AG04449 (cell line): ENCODE results near the gene ECHDC1.
A peak's percentile ranks its signal among the peaks of the same experiment; 100 is the strongest.
"Not testable (repeated sequence)": the region's sequence is repeated elsewhere in the genome, so short reads cannot be mapped to it uniquely, and the experiment has no call there.

Source experiments
- CTCF ChIA-PET: fragments of 350-600 bp; formaldehyde crosslinking; extraction: SDS; loops from one replicate; lab custom pipeline; 2021; ENCODE audit warnings: antibody characterized with exemption; lab: Yijun Ruan, JAX
- POLR2A ChIA-PET: fragments of 400-600, 350-600 bp; formaldehyde crosslinking; extraction: SDS; loops from one replicate; lab custom pipeline; 2020; ENCODE audit warnings: antibody characterized with exemption, inconsistent platforms; lab: Yijun Ruan, JAX
- DNase-seq: peaks from one replicate; pipeline ENCODE4 v3.0.0-alpha.2; 2010; ENCODE audit warnings: low read depth, low spot score
- H3K4me3 ChIP-seq: 2 replicates; pipeline ENCODE4 v1.5.1; 2011; ENCODE audit warnings: low read depth, mild to moderate bottlenecking, control low read depth, low read length
- TF ChIP-seq, protein P1 (sequence below): IDR thresholded peaks from one replicate; pipeline ENCODE4 v1.5.1; 2011; ENCODE audit warnings: mild to moderate bottlenecking, moderate library complexity, low read length, control low read depth, inconsistent platforms; ENCODE audit not compliant: insufficient read depth; ENCODE audit errors: missing control alignments

ECHDC1 gene, protein sequence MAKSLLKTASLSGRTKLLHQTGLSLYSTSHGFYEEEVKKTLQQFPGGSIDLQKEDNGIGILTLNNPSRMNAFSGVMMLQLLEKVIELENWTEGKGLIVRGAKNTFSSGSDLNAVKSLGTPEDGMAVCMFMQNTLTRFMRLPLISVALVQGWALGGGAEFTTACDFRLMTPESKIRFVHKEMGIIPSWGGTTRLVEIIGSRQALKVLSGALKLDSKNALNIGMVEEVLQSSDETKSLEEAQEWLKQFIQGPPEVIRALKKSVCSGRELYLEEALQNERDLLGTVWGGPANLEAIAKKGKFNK

DNA sequence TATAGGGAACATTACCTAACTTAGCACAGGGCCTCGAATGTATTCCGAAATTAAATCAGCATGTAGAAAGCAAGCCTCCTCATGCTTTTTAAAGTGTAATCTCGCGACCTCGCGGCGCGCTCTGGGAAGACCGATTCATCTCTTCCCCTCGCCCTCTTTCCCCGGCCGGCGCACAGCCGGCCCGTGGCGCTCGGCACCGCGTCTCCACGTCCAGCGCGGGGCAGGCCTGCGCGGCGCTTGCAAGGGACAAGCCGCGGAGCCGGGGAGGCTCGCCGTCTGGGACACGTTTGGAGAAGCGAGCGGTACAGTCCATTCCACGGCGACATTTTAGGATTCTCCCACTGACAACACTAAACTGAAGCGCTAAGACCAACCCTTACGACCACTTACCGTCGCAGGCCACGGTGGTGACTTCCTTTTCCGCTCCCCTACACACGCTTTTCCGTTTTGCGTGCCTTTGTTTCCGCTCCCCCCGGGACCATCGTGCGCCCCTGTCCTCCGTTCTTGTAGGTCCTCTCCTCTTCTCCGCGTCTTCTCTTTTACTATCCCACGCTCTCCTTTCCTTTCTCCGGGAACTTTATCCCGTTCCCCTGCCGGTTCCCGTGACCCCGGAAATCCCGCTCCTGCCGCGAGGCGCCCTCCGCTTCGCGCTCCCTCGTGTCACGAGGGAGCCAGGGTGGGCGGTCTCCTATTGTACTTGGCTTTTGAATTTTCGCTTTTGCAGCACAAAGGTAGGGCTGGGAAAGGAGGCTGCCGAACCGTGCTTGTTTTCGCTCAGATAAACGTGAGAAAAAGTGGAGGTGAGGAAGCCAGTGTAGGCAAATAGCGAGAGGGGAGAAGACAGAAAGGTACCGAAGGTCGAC is at the start of gene ECHDC1:
Gene ECHDC1 (minus strand): TSS at position 664 of the 863 bp plus-strand sequence. CDS start 12,581 bp downstream, outside the sequence.
- DNase-seq, result no peak
- CTCF ChIA-PET, result interaction anchor here (0.9 to 1.5 kb wide), 5 partner anchors 13 to 172 kb away, joined by 3 to 5 read pairs (median 3); no protein-coding TSS in a partner anchor
- POLR2A ChIA-PET, result interaction anchor here (0.5 to 1.1 kb wide), 4 partner anchors 11 to 77 kb away, joined by 3 to 4 read pairs (median 4); partner anchors contain the start of gene RNF146
- TF ChIP-seq, protein P1, sequence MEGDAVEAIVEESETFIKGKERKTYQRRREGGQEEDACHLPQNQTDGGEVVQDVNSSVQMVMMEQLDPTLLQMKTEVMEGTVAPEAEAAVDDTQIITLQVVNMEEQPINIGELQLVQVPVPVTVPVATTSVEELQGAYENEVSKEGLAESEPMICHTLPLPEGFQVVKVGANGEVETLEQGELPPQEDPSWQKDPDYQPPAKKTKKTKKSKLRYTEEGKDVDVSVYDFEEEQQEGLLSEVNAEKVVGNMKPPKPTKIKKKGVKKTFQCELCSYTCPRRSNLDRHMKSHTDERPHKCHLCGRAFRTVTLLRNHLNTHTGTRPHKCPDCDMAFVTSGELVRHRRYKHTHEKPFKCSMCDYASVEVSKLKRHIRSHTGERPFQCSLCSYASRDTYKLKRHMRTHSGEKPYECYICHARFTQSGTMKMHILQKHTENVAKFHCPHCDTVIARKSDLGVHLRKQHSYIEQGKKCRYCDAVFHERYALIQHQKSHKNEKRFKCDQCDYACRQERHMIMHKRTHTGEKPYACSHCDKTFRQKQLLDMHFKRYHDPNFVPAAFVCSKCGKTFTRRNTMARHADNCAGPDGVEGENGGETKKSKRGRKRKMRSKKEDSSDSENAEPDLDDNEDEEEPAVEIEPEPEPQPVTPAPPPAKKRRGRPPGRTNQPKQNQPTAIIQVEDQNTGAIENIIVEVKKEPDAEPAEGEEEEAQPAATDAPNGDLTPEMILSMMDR, result no peak
- peak within 1 kb of the TSS; percentile 84 for H3K4me3 ChIP-seq

DNA sequence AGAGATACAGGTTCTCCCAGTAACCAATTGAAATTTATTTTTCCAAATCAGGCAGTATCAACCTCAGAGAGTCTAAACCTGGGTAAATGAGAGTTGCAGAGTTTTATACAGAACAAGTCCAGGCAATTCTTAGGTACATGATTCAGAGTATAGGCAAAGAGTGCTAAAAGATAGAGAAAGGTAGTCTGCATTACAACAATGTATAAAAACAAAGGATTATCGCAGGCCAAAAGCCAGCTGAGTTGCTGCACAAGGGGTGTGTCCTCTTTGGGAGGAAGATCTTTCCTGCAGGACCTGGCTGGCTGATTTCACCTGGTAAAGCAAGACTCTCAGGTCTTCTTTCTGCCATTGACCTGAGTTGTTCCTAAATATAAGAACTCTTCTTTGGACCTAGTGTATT is 48.9 kb upstream of the ECHDC1 start:
- TF ChIP-seq, protein P1, result no peak
- ChIA-PET CTCF (no interaction called here), POLR2A (no interaction called here)
- no peak overlapping the region for H3K4me3 ChIP-seq
- no peak for DNase-seq

DNA sequence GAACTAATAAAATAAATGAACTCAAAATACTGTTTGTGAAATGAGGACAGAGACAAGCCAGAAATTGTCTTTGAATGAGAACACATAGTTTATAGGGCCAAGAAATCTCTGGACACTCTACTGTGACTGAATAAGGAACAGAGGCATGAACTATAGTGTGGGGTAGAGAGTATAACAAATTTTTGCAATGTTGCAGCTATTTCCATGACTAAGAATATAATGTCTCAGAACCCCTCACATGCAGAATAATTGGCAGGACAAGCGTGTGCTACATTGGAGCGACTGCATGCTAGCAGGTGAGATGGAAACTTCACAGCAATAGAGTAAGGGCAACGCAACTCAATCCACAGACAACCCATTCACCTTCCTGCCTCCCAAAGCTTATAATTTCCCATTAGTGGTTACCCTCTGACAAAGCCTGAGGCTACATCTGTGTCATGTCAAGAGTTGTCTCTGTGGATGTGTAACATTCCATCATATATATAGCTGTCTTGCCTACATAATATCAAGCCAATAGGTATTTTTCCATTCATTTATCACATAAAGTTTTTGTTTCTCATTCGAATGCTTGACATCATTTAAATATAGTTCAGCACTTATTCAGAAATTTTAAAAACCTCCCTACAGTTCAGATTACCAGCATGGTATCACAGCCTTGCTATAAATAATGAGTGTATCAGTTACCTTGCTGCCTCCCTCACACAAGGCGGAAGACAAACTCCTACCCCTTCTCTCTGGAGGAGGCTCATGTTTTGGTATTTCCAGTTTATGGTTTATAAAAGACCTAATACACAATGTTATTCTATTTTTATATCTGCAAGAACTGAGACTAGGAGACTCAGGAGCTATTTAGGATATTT is 47.9 kb upstream of the ECHDC1 start:
- TF ChIP-seq, protein P1, result no peak
- no peak overlapping the region for H3K4me3 ChIP-seq
- ChIA-PET POLR2A (no interaction called here), CTCF (no interaction called here)
- no peak for DNase-seq

DNA sequence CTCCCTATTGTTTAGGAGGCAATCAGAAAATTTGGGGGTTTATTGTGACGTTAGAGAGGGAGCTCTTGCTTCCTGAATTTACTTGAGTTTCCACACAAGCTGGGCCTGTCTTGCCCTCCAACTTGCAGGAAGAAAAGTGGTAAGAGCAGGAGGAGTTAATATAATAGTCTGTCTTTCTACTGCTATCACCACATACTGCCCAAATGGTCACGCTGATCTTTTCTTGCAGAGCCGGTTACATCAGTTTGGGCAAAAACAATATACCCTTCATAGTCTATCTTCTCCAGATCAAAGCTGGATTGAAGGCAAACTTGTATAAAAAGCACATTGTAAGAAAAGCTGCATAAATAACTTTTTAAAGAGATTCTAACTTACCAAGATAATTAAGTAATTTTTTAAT is 46.3 kb upstream of the ECHDC1 start:
- ChIA-PET POLR2A (no interaction called here), CTCF (interaction anchor here (1.1 to 1.2 kb wide), 2 partner anchors 30 to 150 kb away, joined by 3 read pairs; no protein-coding TSS in a partner anchor)
- TF ChIP-seq, protein P1, result no peak
- no peak overlapping the region for H3K4me3 ChIP-seq
- DNase-seq, result no peak

DNA sequence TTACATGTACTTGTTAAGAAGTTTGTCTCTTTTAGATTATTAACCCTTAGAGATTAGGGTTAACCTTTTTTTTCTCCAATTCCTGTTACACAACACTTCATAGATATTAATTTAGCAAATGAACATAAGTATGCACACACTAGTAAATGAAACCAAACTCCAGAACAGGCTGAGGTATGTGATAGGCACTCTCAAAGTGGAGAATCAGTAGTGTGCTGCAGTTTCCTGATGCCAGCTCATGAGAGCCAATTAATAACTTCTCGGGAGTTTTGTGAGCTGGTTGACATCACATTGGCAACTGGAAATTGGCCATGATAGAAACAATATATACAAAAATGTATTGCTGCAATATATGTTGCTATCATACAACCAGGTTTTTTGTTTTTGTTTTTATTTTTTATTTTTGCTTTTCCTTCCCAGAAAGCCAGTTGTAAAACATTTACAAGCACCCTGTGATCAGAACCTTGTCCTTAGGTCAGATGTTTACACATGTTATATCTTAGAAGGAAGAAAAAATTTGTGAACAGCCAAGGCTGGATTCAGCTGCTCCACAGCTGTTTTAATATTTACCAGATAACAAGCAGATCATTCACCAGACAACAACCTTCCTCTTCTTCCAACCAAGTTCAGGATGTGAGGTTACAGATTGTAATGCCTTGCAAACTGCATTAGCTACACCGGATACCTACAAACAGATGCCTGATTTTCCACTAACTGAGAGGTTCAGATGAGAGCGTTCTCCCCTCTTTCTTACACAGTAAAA is 42.4 kb upstream of the ECHDC1 start:
- H3K4me3 ChIP-seq, result no peak overlapping the region
- TF ChIP-seq, protein P1, result no peak
- CTCF ChIA-PET, result interaction anchor here (1.3 kb wide), 1 partner anchor 153 kb away, joined by 3 read pairs; no protein-coding TSS in a partner anchor
- POLR2A ChIA-PET, result no interaction called here
- DNase-seq, result no peak

DNA sequence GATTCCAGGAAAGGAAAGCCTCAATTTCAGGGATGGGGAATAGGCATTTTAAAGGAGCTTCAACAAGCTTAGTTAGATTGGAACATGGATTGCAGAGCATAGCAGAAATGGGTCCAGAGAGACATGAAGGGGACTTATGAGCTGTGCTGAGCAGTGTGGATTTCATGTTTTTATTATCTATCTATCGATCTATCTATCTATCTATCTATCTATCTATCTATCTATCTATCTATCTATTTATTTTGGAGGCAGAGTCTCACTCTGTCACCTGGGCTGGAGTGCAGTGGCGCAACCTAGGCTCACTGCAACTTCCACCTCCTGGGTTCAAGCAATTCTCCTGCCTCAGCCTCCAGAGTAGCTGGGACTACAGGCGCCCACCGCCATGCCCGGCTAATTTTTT is 41.4 kb upstream of the ECHDC1 start:
- POLR2A ChIA-PET, result interaction anchor here (0.8 kb wide), 1 partner anchor 131 kb away, joined by 3 read pairs; no protein-coding TSS in a partner anchor
- not testable (repeated sequence) for H3K4me3 ChIP-seq

More for the DNA sequence above, 41.4 kb upstream of the ECHDC1 start:
- CTCF ChIA-PET, result interaction anchor here (1.3 kb wide), 1 partner anchor 154 kb away, joined by 3 read pairs; no protein-coding TSS in a partner anchor
- DNase-seq, result not testable (repeated sequence)
